Esophagus muscularis mucosa (tissue), 4 donors: Measurements from ENCODE around the gene PRAMEF33.
"Not testable (repeated sequence)": the region's sequence is repeated elsewhere in the genome, so short reads cannot be mapped to it uniquely, and the experiment has no call there.

Source experiments
- EP300 ChIP-seq: sonication (generic); formaldehyde crosslinking; IDR thresholded peaks from one replicate; pipeline ENCODE4 v1.6.1; 2017; ENCODE audit warnings: antibody characterized with exemption
- POLR2A ChIP-seq: fragments of 450-650 bp; IDR thresholded peaks from one replicate; pipeline ENCODE4 v1.6.1; 2017; ENCODE audit warnings: antibody characterized with exemption, moderate library complexity, mild to moderate bottlenecking, low read depth
- POLR2AphosphoS5 ChIP-seq, 2 donors: sonication (generic); formaldehyde crosslinking; IDR thresholded peaks; one replicate each; pipeline ENCODE4 v1.6.1; 2017; ENCODE audit warnings: antibody characterized with exemption in 2 of 2
- TF ChIP-seq, protein P1 (sequence below), 3 experiments: fragments of 200-600 bp in 2 of 3; fragments of 450-650 bp in 1 of 3; sonication (generic) in 2 of 3; IDR thresholded peaks; one replicate each; pipeline ENCODE4 v1.5.1; 2017 to 2019; ENCODE audit warnings: antibody characterized with exemption in 3 of 3, mild to moderate bottlenecking in 2 of 3, moderate library complexity in 1 of 3

DNA sequence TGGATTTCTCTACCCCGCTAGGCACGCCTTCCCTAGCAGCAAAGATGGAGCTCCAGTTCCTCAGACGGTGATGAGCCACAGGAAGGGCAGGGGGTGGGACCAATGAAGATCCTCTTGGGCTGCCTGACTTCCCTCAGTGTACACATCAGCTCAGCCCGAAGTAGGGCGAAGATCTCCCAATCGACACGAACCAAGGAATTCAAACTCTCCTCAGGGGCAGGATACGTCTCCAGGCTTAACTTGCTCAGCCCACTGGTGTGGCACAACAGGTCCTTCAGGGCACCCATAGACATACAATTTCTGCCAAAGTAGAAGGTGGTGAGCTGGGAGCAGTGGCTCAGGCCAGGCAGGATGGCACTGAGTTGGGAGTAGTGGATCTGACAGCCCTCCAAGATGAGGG is 39.2 kb downstream of the PRAMEF33 start:
- not testable (repeated sequence) for TF ChIP-seq EP300; POLR2A; POLR2AphosphoS5 (IDR thresholded peaks at IDR 0.05)
- TF ChIP-seq, protein P1, sequence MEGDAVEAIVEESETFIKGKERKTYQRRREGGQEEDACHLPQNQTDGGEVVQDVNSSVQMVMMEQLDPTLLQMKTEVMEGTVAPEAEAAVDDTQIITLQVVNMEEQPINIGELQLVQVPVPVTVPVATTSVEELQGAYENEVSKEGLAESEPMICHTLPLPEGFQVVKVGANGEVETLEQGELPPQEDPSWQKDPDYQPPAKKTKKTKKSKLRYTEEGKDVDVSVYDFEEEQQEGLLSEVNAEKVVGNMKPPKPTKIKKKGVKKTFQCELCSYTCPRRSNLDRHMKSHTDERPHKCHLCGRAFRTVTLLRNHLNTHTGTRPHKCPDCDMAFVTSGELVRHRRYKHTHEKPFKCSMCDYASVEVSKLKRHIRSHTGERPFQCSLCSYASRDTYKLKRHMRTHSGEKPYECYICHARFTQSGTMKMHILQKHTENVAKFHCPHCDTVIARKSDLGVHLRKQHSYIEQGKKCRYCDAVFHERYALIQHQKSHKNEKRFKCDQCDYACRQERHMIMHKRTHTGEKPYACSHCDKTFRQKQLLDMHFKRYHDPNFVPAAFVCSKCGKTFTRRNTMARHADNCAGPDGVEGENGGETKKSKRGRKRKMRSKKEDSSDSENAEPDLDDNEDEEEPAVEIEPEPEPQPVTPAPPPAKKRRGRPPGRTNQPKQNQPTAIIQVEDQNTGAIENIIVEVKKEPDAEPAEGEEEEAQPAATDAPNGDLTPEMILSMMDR (IDR thresholded peaks at IDR 0.05), result not testable (repeated sequence)
